HepG2 (cell line): ENCODE measurements around the gene NFYC. TPM values are rescaled to one million over a fixed set of nuclear protein-coding genes. Genes with fewer than 3 reads are reported as not detected.
A peak's percentile ranks its signal among the peaks of the same experiment; 100 is the strongest.

Experiments used
- ATAC-seq: fragments of 200-7000 bp; cut with Tn5 transposase; 3 replicates; pipeline ENCODE4 v1.9.1; 2020; ENCODE audit warnings: mild to moderate bottlenecking, moderate library complexity
- BruUV-seq: library from RNA; stranded (reverse); fragments of 400-500 nt; replicated peaks from 2 replicates; lab custom pipeline; 2021; lab: Mats Ljungman, UMichigan
- CTCF ChIA-PET: fragments of 300-600 bp; formaldehyde crosslinking; extraction: SDS; loops from one replicate; lab custom pipeline; 2021; ENCODE audit warnings: low total read pairs, inconsistent platforms, low intra/inter-chr PET ratio; lab: Yijun Ruan, JAX
- POLR2A ChIA-PET: fragments of 350-600 bp; sonication (Branson Sonifier 250); formaldehyde crosslinking; loops from one replicate; lab custom pipeline; 2020; ENCODE audit warnings: antibody characterized with exemption, inconsistent platforms; lab: Yijun Ruan, JAX
- DNase-seq: peaks from one replicate; pipeline ENCODE4 v3.0.0-alpha.2; 2015; ENCODE audit warnings: low spot score
- FAIRE-seq: peaks from 3 replicates; lab custom pipeline; 2011; peaks lifted over from hg19 to GRCh38; lab: Jason Lieb, UNC
- H2AFZ ChIP-seq: one replicate; pipeline ENCODE4 v1.6.1; 2011; ENCODE audit warnings: low read length, inconsistent platforms
- H3K27ac ChIP-seq: fragments of 300-600 bp; 3 replicates; pipeline ENCODE4 v1.8.0; 2011; ENCODE audit warnings: mixed run types, mild to moderate bottlenecking, mixed read lengths, low read length, inconsistent platforms; ENCODE audit not compliant: insufficient read depth; ENCODE audit errors: extremely low read length
- H3K27me3 ChIP-seq, 2 experiments: fragments of 200-600 bp in 1 of 2; 2 replicates in 1 of 2; 3 replicates in 1 of 2; pipeline versions ENCODE4 v1.6.0 to v1.8.0; 2011; ENCODE audit warnings: low read length in 2 of 2, mild to moderate bottlenecking in 2 of 2, moderate library complexity in 2 of 2, inconsistent platforms in 1 of 2; ENCODE audit not compliant: insufficient read depth in 2 of 2, control insufficient read depth in 1 of 2
- H3K36me3 ChIP-seq, 2 experiments: fragments of 200-600 bp in 1 of 2; replicated peaks in 1 of 2; 2 replicates in 1 of 2; 3 replicates in 1 of 2; pipeline versions ENCODE4 v1.5.1 to v1.8.0; 2011; ENCODE audit warnings: low read length in 2 of 2, inconsistent platforms in 1 of 2; ENCODE audit not compliant: insufficient read depth in 2 of 2, control insufficient read depth in 1 of 2
- H3K4me1 ChIP-seq: 2 replicates; pipeline ENCODE4 v1.5.1; 2012; ENCODE audit warnings: low read length, inconsistent platforms; ENCODE audit not compliant: insufficient read depth
- H3K4me2 ChIP-seq: 2 replicates; pipeline ENCODE4 v1.6.0; 2011; ENCODE audit warnings: low read depth, low read length, inconsistent platforms
- H3K4me3 ChIP-seq, 3 experiments: fragments of 200-600 bp in 1 of 3; sonication (generic), shearing (Covaris generic) in 1 of 3; replicated peaks in 1 of 3; 2 replicates each; pipeline ENCODE4 v1.5.1; 2011 to 2016; ENCODE audit warnings: low read length in 3 of 3, inconsistent platforms in 2 of 3, low read depth in 2 of 3, mild to moderate bottlenecking in 2 of 3, control low read depth in 1 of 3, mixed read lengths in 1 of 3; ENCODE audit not compliant: insufficient read depth in 1 of 3
- H3K79me2 ChIP-seq: one replicate; pipeline ENCODE4 v1.6.1; 2011; ENCODE audit warnings: low read length, inconsistent platforms; ENCODE audit not compliant: insufficient read depth
- H3K9ac ChIP-seq: 2 replicates; pipeline ENCODE4 v1.6.0; 2011; ENCODE audit warnings: mild to moderate bottlenecking, low read depth, low read length, inconsistent platforms; ENCODE audit not compliant: insufficient read depth
- H3K9me3 ChIP-seq: 2 replicates; pipeline ENCODE4 v1.5.1; 2012; ENCODE audit warnings: mild to moderate bottlenecking, low read length
- H4K20me1 ChIP-seq: 2 replicates; pipeline ENCODE4 v1.6.0; 2011; ENCODE audit warnings: inconsistent platforms, mild to moderate bottlenecking, low read length, moderate library complexity; ENCODE audit not compliant: insufficient read depth
- MXI1 ChIP-seq: IDR thresholded peaks from 3 replicates; pipeline ENCODE4 v1.6.1; 2012; ENCODE audit warnings: low read depth, low read length, inconsistent platforms, borderline replicate concordance
- NR2F2 ChIP-seq: IDR thresholded peaks from 2 replicates; pipeline ENCODE4 v1.6.1; 2012; ENCODE audit warnings: low read depth, inconsistent platforms, borderline replicate concordance
- SOX6 ChIP-seq, 2 experiments: fragments of 450-650 bp in 1 of 2; sonication (generic) in 1 of 2; formaldehyde crosslinking in 1 of 2; IDR thresholded peaks; 2 replicates each; pipeline versions ENCODE4 v1.4.0 to v1.6.1; 2017 to 2020; ENCODE audit warnings: antibody characterized with exemption in 1 of 2, mild to moderate bottlenecking in 1 of 2, missing genetic modification reagents in 1 of 2
- ZNF225 ChIP-seq: sonication (generic); formaldehyde crosslinking; IDR thresholded peaks from 2 replicates; pipeline ENCODE4 v1.4.0; 2020; ENCODE audit warnings: mild to moderate bottlenecking, missing genetic modification reagents
- WGBS: methylation state at CpG from one replicate; pipeline ENCODE4 v1.1.6; 2017; ENCODE audit warnings: low lambda C conversion rate; 5-methylcytosine and 5-hydroxymethylcytosine counted together
- in situ Hi-C: cut with HindIII; loops from 2 replicates; pipeline ENCODE4 v1.10.0; 2017; ENCODE audit warnings: low pct_unique_long_range_greater_than_20kb; ENCODE audit not compliant: extremely low pct_ligation_motif_present
- intact Hi-C: fragments of 100-400 bp; cut with micrococcal nuclease; formaldehyde crosslinking; loops from one replicate; pipeline ENCODE4 v1.10.0; 2022; ENCODE audit not compliant: unreplicated experiment
- polyA plus RNA-seq, 8 experiments: library from polyadenylated mRNA; depleted of rRNA in 3 of 8; stranded (reverse) in 7 of 8; unstranded in 1 of 8; fragments of >200 nt; fragmentation: Illumina TruSeq in 4 of 8; extraction: Trizol in 4 of 8; gene quantifications; 2 replicates each; pipeline versions ENCODE4 v1.2.1 to v1.2.3, GENCODE V29; 2011 to 2016; ENCODE audit warnings: low read depth in 4 of 8, missing spikeins in 1 of 8, mixed read lengths in 1 of 8; ENCODE audit not compliant: insufficient read depth in 1 of 8
- total RNA-seq, 5 experiments: library from RNA; depleted of rRNA; stranded (reverse); fragments of >200 nt; fragmentation: Illumina TruSeq; extraction: Trizol; gene quantifications; 2 replicates each; pipeline ENCODE4 v1.2.3, GENCODE V29; 2016; ENCODE audit warnings: low read depth in 1 of 5
- TF ChIP-seq, protein P1 (sequence below): sonication (generic); IDR thresholded peaks from 2 replicates; pipeline ENCODE4 v1.6.1; 2016; ENCODE audit warnings: low read depth, borderline replicate concordance
- TF ChIP-seq, protein P2 (sequence below): sonication (generic); formaldehyde crosslinking; IDR thresholded peaks from 2 replicates; pipeline ENCODE4 v1.5.0; 2020; ENCODE audit warnings: missing genetic modification reagents
- TF ChIP-seq, protein P3 (sequence below): sonication (generic); formaldehyde crosslinking; IDR thresholded peaks from 2 replicates; pipeline ENCODE4 v1.9.0; 2022; ENCODE audit warnings: missing genetic modification reagents, mild to moderate bottlenecking, borderline replicate concordance
- TF ChIP-seq, protein P4 (sequence below): sonication (generic); formaldehyde crosslinking; IDR thresholded peaks from 2 replicates; pipeline ENCODE4 v1.4.0; 2020; ENCODE audit warnings: mild to moderate bottlenecking, missing genetic modification reagents
- TF ChIP-seq, protein P5 (sequence below): sonication (generic); formaldehyde crosslinking; IDR thresholded peaks from 2 replicates; pipeline ENCODE4 v1.5.1; 2020; ENCODE audit warnings: mild to moderate bottlenecking, missing genetic modification reagents, moderate library complexity

Gene NFYC
- total and polyA plus RNA-seq, 2 of the 13 experiments (the other 11 are each of a cell fraction or from before 2014, with no cell fraction given): 33.9 to 73.7 TPM

DNA sequence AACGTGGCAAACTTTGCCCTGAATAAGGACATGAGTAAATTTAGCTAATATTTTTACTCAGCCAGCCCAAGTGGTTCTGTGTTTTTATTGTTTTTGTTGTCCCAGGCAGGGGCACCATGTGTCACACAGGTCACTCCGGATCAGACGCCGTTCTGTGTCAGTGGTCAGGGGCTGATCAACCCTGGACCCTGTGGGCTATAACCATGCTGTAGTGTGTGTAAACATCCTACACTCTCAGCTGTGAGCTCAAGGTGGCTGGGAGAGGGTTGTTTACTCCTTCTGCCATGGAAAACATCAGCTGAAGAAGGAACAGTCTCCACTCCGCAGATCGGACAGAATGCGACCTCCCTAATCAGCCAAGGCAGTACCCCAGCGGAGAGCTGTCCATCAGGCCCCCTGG, 65.6 kb downstream of the NFYC start (continued):
- 0 out of 2 replicates have a peak, but pooled peaks have one; percentile 18 for TF ChIP-seq NR2F2
- TF ChIP-seq MXI1: peak; percentile 43; the same call in 1 of the 3 replicates
- TF ChIP-seq SOX6 (IDR thresholded peaks at IDR 0.05): no peak
- TF ChIP-seq SOX6 (CRISPR knock-in tag; IDR thresholded peaks at IDR 0.05): 0 out of 2 replicates have a peak, but pooled peaks have one; percentile 29
- TF ChIP-seq, protein P1, sequence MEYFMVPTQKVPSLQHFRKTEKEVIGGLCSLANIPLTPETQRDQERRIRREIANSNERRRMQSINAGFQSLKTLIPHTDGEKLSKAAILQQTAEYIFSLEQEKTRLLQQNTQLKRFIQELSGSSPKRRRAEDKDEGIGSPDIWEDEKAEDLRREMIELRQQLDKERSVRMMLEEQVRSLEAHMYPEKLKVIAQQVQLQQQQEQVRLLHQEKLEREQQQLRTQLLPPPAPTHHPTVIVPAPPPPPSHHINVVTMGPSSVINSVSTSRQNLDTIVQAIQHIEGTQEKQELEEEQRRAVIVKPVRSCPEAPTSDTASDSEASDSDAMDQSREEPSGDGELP: peak; percentile 61; the same call in 1 of the 2 replicates

DNA sequence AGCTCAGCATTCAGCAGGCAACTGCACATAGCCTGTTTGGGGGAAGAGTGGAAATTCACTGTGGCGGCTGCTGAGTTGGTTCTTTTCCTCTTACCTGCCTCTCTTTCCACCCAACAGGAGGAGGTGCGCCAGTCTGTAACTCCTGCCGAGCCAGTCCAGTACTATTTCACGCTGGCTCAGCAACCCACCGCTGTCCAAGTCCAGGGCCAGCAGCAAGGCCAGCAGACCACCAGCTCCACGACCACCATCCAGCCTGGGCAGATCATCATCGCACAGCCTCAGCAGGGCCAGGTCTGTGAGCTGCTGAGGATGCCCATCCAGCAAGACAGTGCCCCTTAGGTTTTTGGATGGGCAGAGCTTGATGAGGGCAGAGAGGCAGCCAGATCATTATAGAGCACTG, 66.5 kb downstream of the NFYC start:
- peak overlapping the region; percentile 57 for H3K9ac ChIP-seq
- peaks cover 2% of the 10 kb centered on the region for H3K79me2 ChIP-seq
- H3K4me1 ChIP-seq: peaks cover 54% of the 10 kb centered on the region
- intact Hi-C loops (loop anchor here (5.0 kb wide), 1 partner anchor 66 kb away; the partner anchor contains the start of gene NFYC), in situ Hi-C loops (no loop called here)
- peak overlapping the region; percentile 64 for H3K4me2 ChIP-seq
- ATAC-seq (peak; percentile 40), FAIRE-seq (no peak), DNase-seq (no peak)
- no peaks in the 10 kb centered on the region for H3K9me3 ChIP-seq
- H2AFZ ChIP-seq: no peak overlapping the region
- H3K27me3 ChIP-seq: no peaks in the 10 kb centered on the region
- WGBS: 92% methylated on average over 6 of the region's 7 CpGs
- no peaks in the 10 kb centered on the region for H4K20me1 ChIP-seq
- ChIA-PET POLR2A (interaction anchor here (1.0 to 4.6 kb wide), 9 partner anchors 8 to 67 kb away, joined by 3 to 91 read pairs (median 9); partner anchors contain the start of gene NFYC), CTCF (no interaction called here)
- H3K4me3 ChIP-seq: peak overlapping the region in 1 of 3 experiments; percentile 1; a peak in 1 of 6 replicates
- peak overlapping the region; percentile 89 for H3K27ac ChIP-seq
- BruUV-seq: TSS peak; percentile 96
- H3K36me3 ChIP-seq: peaks cover 24 to 74% of the 10 kb centered on the region in 2 experiments
- TF ChIP-seq, protein P2, sequence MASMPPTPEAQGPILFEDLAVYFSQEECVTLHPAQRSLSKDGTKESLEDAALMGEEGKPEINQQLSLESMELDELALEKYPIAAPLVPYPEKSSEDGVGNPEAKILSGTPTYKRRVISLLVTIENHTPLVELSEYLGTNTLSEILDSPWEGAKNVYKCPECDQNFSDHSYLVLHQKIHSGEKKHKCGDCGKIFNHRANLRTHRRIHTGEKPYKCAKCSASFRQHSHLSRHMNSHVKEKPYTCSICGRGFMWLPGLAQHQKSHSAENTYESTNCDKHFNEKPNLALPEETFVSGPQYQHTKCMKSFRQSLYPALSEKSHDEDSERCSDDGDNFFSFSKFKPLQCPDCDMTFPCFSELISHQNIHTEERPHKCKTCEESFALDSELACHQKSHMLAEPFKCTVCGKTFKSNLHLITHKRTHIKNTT (CRISPR knock-in tag): no peak
- TF ChIP-seq, protein P3, sequence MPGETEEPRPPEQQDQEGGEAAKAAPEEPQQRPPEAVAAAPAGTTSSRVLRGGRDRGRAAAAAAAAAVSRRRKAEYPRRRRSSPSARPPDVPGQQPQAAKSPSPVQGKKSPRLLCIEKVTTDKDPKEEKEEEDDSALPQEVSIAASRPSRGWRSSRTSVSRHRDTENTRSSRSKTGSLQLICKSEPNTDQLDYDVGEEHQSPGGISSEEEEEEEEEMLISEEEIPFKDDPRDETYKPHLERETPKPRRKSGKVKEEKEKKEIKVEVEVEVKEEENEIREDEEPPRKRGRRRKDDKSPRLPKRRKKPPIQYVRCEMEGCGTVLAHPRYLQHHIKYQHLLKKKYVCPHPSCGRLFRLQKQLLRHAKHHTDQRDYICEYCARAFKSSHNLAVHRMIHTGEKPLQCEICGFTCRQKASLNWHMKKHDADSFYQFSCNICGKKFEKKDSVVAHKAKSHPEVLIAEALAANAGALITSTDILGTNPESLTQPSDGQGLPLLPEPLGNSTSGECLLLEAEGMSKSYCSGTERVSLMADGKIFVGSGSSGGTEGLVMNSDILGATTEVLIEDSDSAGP (CRISPR knock-in tag): peak; percentile 23; the same call in 1 of the 2 replicates
- TF ChIP-seq, protein P4, sequence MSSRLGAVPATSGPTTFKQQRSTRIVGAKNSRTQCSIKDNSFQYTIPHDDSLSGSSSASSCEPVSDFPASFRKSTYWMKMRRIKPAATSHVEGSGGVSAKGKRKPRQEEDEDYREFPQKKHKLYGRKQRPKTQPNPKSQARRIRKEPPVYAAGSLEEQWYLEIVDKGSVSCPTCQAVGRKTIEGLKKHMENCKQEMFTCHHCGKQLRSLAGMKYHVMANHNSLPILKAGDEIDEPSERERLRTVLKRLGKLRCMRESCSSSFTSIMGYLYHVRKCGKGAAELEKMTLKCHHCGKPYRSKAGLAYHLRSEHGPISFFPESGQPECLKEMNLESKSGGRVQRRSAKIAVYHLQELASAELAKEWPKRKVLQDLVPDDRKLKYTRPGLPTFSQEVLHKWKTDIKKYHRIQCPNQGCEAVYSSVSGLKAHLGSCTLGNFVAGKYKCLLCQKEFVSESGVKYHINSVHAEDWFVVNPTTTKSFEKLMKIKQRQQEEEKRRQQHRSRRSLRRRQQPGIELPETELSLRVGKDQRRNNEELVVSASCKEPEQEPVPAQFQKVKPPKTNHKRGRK (CRISPR knock-in tag): 0 out of 2 replicates have a peak, but pooled peaks have one; percentile 26
- TF ChIP-seq, protein P5, sequence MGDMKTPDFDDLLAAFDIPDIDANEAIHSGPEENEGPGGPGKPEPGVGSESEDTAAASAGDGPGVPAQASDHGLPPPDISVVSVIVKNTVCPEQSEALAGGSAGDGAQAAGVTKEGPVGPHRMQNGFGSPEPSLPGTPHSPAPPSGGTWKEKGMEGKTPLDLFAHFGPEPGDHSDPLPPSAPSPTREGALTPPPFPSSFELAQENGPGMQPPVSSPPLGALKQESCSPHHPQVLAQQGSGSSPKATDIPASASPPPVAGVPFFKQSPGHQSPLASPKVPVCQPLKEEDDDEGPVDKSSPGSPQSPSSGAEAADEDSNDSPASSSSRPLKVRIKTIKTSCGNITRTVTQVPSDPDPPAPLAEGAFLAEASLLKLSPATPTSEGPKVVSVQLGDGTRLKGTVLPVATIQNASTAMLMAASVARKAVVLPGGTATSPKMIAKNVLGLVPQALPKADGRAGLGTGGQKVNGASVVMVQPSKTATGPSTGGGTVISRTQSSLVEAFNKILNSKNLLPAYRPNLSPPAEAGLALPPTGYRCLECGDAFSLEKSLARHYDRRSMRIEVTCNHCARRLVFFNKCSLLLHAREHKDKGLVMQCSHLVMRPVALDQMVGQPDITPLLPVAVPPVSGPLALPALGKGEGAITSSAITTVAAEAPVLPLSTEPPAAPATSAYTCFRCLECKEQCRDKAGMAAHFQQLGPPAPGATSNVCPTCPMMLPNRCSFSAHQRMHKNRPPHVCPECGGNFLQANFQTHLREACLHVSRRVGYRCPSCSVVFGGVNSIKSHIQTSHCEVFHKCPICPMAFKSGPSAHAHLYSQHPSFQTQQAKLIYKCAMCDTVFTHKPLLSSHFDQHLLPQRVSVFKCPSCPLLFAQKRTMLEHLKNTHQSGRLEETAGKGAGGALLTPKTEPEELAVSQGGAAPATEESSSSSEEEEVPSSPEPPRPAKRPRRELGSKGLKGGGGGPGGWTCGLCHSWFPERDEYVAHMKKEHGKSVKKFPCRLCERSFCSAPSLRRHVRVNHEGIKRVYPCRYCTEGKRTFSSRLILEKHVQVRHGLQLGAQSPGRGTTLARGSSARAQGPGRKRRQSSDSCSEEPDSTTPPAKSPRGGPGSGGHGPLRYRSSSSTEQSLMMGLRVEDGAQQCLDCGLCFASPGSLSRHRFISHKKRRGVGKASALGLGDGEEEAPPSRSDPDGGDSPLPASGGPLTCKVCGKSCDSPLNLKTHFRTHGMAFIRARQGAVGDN (CRISPR knock-in tag): peak; percentile 63
- peak; percentile 76; the same call in 1 of the 2 replicates for TF ChIP-seq ZNF225 (CRISPR knock-in tag)
